HCEC 1CT (cell line): ENCODE results near the gene MRGPRF.

Experiments used
- DNase-seq: peaks from one replicate; pipeline ENCODE4 v3.0.0-alpha.2; 2017

Gene MRGPRF

DNA sequence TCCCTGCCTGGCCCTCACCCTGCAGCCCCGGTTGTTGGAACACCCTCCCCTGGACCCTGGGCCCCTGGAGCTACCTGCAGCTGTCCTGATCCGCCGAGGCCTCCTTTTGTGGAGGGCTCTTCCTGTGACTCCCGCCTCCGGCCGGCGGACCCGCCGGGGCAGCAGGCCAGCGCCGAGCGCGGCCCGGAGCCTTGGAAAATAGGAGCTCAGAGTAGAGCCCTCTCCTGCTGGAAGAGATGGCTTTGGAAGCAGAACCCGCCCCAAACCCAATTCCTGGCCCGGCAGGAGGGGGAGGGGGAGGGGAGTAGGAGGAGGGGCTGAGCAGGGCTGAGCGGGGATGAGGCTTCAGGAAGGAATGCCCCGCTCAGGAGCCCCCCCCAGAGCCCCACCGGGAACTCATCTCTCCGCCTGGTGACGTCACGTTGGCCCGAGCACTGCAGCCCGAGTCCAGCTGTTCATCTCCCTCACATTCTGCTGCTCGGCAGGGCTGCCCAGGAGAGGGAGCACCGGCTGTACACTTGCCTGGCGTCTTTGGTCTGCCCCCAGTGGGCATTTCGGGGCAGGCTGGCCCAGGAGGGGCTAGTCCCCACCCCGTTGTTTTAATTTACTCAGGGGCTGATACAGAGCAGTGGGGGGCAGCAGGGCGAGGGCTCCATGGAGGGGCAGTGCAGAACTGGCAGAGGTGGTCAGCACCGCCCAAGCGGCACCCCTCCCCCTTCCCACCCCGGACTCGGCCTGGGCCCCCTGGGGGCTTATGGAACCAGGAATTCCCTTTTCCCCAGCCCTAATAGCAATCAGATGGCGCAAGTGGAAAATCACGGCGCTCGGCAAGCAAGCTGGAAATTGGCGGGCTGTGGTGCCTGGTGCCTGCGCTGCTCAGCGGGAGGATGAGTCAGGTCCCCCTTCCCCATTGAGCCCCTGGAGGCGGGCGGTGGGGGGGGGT, at the start of gene MRGPRF:
Gene MRGPRF, minus strand, starts transcription at position 238 of the 943 bp plus-strand sequence. CDS start 3,345 bp downstream, outside the sequence.
- peak; percentile 95 for DNase-seq

DNA sequence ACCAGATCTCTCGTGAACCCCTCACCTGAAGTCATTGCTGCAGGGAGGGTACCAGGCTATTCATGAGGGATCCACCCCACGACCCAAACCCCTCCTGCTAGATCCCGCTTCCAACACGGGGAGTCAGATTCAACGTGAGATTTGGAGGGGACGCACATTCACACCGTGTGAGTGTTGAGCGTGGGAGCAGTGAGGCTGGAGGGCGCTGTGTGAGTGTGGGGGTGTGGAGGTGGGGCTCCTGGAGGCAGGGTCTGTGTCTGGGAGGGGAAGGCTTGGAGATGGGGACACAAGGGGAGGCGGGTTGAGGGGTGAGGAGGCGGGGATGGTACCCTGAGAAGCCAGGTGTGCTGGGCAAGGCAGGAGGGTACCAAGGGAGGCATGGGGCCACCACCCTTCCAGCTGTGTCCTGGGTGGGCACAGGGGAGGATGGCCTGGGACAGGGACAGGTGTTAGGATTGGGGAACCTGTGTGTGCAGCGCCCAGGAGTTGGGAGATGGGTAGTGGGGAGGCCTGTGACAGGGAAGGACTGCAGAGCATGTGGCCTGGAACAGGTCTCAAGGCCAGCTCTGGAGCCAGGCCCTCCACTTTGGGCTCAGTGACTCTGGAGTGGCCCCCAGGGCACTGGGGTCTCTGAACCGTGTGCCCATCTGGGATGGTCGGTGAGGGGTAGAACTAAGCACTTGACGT, 49.3 kb upstream of the MRGPRF start:
- DNase-seq: no peak

- no peak for DNase-seq
Measured at GRCh38 chr11:69061713-69062053, 48.6 kb upstream of the MRGPRF start.

DNA sequence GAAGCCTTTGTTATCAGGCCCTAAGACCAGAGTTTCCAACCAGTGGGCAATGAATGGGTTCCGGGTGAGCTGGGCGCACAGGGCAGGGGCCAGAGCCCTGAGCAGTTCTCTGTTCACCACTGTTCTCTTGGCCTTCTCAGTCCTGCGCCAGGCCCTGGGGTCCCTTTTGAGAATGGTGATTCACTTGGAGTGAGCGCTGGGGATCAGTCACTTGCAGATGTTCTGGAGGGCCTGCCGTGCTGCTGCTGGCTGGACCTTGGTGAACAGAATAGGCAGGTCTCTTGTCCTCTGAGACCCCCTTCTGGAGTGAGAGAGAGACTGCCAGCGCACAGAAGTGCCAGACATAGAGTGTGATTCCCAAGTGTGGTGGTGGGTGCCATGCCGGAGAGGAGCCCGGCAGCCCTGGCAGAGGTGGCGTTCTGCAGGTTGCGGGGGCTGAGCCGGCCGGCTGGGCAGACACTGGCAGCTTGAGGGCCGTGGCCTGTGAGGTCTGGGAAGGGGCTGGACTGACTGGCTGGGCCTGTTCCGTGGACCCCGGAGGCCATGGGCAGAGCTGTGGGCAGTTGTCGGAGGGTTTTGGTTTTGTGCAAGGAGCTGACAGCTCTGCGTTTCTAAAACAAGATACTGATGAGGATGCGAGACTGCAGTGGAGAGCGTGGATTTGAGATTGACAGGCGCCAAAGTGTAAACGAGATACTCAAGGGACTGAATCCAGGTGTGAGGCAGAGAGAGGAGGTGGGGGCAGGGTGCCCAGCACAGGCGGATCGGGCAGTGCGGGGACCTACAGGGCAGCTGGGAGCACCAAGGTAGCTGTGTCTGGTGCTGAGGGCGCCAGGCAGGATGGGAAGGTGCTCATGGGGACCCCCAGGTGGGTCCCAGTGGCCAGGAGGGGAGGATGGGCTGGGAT, 48.0 kb upstream of the MRGPRF start:
- DNase-seq: no peak

GRCh38 chr11:69059985-69060384, 46.9 kb upstream of the MRGPRF start:
- DNase-seq: no peak

- no peak for DNase-seq
Measured at GRCh38 chr11:69059429-69059828, 46.4 kb upstream of the MRGPRF start.

DNA sequence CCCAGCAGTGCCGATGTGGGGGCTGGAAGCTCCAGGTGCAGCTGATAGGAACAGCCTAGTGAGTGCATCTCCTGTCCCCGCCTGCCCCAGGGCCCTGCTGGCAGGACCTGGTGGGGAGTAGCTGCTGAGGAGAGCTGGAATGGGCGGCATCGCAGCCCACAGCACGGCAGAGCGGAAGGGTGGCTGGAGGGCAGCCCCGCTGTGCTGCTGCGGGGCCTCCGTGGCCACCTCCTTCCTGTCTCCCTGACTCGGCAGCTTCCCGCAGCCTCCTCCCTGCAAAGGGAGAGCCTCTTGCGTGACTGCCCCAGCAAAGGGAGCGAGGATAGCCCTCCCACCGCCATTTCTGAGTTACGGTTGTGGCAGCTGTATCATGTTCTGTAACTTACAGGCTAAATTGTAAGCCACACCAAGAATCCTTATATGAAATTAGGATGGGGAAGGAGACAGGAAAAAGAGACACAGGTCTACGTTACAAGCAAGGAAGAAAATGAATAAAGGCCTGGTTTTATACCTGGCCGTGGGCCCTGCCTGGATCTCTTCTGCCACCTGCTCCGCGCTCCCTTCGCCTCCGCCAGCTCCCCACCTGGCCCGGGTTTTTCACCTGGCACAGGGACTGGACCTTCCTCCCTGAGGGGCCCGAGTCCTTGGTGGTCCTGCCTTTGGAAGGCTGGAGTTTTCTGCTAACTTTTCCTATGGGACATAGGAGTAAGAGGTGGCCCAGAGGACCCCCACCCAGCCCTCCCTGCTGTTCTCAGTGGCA, 45.6 kb upstream of the MRGPRF start:
- no peak for DNase-seq

GRCh38 chr11:69057801-69058200, 44.8 kb upstream of the MRGPRF start:
- DNase-seq: no peak

- no peak for DNase-seq
Measured at GRCh38 chr11:69057236-69057635, 44.2 kb upstream of the MRGPRF start.

GRCh38 chr11:69055598-69056516, 42.8 kb upstream of the MRGPRF start:
- no peak for DNase-seq

DNA sequence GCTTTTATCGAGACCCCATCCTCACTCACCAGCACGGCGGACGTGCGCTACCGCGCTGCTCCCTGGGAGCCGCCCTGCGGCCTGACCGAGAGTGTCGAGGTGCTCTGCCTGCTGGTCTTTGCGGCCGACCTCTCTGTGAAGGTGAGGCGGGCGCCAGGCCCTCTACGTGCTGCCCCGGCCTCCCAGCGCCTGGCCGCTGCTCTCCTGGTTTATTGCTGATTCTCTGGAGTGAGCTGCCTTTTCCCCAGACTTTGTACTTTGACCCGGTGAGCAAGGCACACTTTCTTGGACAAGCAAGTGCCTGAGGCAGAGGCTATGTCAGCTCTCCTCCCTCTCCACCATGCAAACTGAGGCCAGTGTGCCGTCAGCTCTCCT, 42.2 kb upstream of the MRGPRF start:
- no peak for DNase-seq

GRCh38 chr11:69054397-69055211, 41.6 kb upstream of the MRGPRF start:
- no peak for DNase-seq

DNA sequence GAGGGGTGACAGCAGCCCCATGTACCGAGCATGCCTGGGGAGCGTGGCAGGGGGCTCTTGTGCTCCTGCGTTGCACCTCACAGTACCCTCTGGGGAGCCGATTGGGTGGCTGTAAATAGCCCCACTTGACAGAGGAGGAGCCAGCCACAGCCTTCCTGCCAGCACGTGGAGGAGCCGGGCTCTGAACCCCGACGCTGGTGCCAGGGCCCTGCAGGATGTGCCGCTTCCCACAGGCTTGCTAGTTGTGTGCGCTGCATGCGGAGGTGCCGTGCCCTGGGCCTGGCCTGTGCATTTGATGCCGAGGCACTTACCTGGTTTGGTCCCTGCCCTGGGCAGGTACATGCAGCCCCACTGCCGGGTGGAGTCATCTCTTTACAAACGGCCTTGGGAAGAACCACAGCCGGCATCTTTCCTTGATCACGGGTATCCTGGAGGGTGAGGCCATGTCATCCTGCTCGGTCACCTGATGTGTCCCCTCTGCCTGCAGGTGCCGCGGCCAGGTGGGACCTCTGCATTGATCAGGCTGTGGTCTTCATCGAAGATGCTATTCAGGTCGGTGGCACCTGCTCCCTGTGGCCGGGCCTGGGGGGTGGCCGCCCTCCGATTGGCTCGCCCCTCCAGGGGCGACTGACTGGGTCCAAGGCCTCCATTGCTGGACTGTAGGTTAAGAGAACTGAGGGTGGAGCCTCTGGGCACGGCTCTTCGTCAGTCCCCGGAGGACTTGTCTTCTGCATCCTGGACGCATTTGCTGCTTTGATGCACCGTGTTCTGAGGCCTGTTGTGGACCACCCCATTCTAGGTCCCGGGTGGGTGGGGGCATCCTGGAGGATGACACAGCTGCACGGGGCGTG, 40.7 kb upstream of the MRGPRF start:
- no peak for DNase-seq

DNA sequence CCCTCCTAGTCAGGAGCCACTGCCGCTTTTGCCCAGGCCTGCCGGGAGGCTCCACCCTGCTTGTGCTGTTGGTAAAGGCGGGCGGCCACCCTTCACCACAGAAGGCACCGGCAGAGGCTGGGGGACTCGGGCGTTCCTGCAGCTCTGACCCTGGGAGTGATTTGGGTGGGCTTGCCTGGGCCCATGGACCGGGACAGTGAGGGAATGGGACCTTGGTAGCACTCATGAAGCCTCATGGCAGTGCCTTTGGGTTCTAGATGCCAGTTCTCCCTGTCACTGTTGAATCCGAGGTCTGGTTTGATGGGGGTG, 40.1 kb upstream of the MRGPRF start:
- DNase-seq: no peak

DNA sequence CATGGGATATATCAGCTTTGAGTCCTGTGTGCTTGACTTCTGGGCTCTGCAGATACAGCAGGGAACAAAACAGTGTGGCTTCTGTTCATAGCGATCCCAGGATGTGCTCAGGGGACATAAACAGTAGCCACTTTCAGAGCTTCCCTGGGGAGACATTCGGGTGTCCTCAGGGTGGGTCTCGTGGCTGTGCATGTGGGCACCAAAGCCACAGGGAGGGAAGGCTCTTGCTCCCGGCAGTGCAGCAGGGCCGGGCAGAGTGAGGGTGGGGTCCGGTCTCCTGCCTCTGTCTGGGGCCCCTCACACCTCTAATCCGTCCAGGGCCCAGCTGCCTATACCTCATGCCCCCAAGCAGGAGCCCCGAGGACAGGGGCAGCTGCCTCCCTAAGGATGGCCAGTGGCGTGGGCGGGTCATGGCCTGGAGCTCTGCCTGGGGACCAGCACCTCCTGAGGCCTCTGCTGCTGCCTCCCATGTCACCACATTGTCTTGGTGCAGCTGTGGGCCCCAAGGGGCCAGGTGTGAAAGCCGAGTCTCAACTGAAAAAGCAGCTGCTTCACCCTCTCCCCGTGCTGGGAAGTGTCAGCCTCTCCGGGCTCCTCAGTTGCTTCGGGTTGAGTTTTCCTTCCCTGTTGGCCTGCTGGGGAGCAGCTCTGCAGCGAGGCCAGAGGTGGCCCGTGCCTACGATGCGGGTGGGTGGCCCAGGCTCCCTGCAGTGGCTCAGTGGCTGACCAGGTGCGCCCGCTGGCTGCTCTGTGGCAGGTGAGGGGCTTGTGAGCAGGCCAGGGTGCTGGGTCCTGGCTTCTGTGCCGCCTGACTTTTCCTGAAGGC, 39.5 kb upstream of the MRGPRF start:
- DNase-seq: no peak

DNA sequence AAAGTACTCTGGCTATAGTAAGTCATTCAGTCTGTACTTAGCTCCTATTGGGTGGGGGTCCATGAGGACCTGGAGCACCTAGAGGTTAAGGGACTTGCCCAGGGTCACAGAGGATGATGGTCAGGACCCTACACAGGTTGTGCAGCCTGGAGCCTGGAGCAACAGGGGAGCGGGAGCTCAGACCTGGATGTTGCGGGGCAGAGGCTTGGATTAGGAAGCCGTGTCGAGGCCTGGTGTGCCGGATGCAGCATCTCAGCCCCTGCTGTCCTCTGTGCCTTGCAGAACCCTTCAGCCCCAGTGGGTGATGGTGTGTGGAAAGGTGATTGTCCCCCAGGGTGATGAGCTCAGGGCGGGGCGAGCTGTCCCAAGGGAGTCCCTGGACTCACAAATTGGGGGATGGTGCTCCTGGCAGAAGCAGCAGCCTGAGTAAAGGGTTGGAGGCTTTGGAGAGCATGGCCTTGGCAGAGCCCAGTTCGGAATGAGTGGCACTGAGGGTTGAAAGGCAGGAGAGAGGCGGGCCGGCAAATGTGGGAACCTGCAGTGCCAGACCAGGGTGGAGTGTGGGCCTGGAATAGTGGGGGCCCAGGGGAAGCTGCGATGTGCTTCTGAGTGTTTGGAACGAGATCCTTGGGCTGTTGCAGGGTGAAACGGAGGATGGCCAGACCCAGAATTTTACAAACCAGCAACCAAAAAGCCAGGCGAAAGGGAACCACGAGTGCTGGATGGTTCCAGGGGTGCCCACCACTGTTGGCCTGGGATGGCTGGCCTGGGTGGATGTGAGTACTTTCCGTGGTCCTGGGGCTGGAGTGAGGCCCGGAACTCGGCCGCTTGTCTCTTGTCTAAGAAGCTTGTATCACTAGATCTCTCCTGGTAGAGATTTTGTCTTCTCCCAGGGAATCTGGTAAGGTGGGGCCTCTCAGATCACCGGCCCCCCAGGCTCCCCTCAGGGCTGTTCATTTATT, 38.6 kb upstream of the MRGPRF start:
- DNase-seq: no peak

DNA sequence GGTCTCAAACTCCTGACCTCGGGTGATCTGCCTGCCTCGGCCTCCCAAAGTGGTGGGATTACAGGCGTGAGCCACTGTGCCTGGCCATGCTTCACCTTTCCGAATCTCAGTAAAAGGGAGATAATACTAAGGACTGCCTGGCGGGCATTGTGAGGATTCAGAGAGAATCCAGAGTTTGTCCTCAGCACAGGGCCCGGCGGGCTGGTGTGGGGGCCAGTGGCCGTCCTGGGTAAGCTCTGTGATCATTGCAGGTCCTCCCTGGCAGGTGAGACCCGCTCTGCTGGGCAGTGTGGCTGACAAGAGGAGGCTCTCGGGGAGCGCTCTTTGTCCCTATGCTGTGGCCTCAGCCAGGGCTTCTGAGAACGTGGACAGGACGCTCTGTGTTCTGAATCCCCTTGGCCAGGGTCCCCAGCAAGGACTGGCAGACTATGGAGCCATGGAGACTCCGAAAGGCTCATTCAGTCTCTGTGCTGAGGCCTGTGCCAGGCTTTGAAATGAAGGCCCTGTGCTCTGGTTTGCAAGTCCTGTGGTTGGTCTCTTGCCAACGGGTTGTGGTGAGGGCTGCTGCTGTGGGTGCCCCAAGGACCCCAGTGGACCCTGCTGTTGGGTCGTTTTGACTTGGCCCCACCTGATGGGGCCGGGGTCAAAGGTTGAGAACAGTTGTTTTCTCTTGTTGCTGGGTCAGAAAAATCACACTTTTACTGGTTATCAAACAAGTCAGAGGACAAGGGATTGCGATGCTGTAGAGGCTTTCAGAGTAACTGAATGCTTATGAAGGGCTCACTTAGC, 37.7 kb upstream of the MRGPRF start:
- DNase-seq: no peak
